ENCODE measurements around the gene PRX.

DNA sequence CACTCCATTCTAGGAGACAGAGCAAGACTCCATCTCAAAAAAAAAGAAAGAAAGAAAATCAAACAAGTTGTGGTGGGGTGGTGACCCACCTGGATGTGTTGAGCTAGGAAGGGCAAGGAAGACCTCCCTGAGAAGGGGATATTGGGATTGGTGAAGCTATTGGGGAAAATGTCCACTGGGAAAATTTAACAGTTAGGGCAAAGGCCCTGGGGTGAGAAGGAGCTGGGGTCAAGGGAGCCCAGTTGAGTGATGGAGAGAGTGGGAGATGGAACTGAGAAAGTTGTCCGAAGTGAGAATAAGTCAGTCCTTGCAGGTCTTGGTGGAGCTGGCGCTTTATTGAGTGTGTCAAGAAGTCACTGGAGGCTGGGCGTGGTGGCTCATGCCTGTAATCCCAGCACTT, 25.1 kb upstream of the PRX start:
- no peak for TF ChIP-seq EZH2phosphoT487 (IDR thresholded peaks at IDR 0.05; ENCODE audit: insufficient read depth, low read depth)
- TF ChIP-seq EZH2 (IDR thresholded peaks at IDR 0.05; ENCODE audit: insufficient read depth, poor library complexity, severe bottlenecking) = no peak
